GM12878 (cell line): ENCODE measurements around the gene CERKL. TPM values are rescaled to one million over a fixed set of nuclear protein-coding genes. Genes with fewer than 3 reads are reported as not detected.

ENCODE experiments used
- BRCA1 ChIP-seq: IDR thresholded peaks from 2 replicates; pipeline ENCODE4 v1.6.1; 2011; ENCODE audit warnings: low read depth, low read length, improper control_type of control experiment
- GATAD2B ChIP-seq: fragments of 450-650 bp; conservative IDR thresholded peaks from 2 replicates; pipeline ENCODE4 v1.6.1; 2017; ENCODE audit warnings: low read depth, mild to moderate bottlenecking, moderate library complexity
- KDM1A ChIP-seq: fragments of 200-600 bp; sonication (generic); IDR thresholded peaks from 2 replicates; pipeline ENCODE4 v1.6.1; 2016; ENCODE audit warnings: borderline replicate concordance
- NFYA ChIP-seq: IDR thresholded peaks from 2 replicates; pipeline ENCODE4 v1.6.1; 2011; ENCODE audit warnings: low read depth, mild to moderate bottlenecking, low read length, improper control_type of control experiment, borderline replicate concordance
- POLR2AphosphoS5 ChIP-seq: IDR thresholded peaks from 2 replicates; pipeline ENCODE4 v1.6.1; 2011; ENCODE audit warnings: mild to moderate bottlenecking, low read length, inconsistent platforms
- SREBF1 ChIP-seq: IDR thresholded peaks from 2 replicates; pipeline ENCODE4 v1.6.1; 2012; ENCODE audit warnings: mild to moderate bottlenecking, low read length
- ZNF384 ChIP-seq: IDR thresholded peaks from 2 replicates; pipeline ENCODE4 v1.6.1; 2012; ENCODE audit warnings: low read depth, mild to moderate bottlenecking, low read length, improper control_type of control experiment, borderline replicate concordance
- polyA plus RNA-seq, 11 experiments: library from polyadenylated mRNA; depleted of rRNA in 4 of 11; unstranded in 6 of 11; stranded (reverse) in 5 of 11; fragments of >200 nt; fragmentation: Nextera tagmentation in 4 of 11; fragmentation: Illumina TruSeq in 1 of 11; extraction: Ambion mirVana in 4 of 11; extraction: Trizol in 1 of 11; gene quantifications; 1 replicate in 1 of 11; 2 replicates in 10 of 11; pipeline versions ENCODE4 v1.2.1 to v1.2.3, GENCODE V29; 2011 to 2016; ENCODE audit warnings: inconsistent platforms in 2 of 11, missing spikeins in 2 of 11, low read depth in 1 of 11
- total RNA-seq, 4 experiments: library from RNA; depleted of rRNA in 3 of 4; stranded (reverse); fragments of >200 nt in 3 of 4; fragmentation: Illumina TruSeq in 1 of 4; extraction: Trizol in 1 of 4; gene quantifications; 2 replicates each; pipeline versions ENCODE4 v1.2.1 to v1.2.3, GENCODE V29; 2013 to 2021
- TF ChIP-seq, protein P1 (sequence below): fragments of 450-650 bp; IDR thresholded peaks from 2 replicates; pipeline ENCODE4 v1.6.1; 2016; ENCODE audit warnings: mild to moderate bottlenecking, moderate library complexity, borderline replicate concordance
- TF ChIP-seq, protein P2 (sequence below): fragments of 450-650 bp; IDR thresholded peaks from 2 replicates; pipeline ENCODE4 v1.6.1; 2018; ENCODE audit warnings: borderline replicate concordance, mild to moderate bottlenecking; ENCODE audit not compliant: partially characterized antibody

Gene CERKL
- total and polyA plus RNA-seq, 10 of the 15 experiments (the other 5 are each of a cell fraction or from before 2014, with no cell fraction given): 0.05 to 23.0 (median 6.0) TPM; not detected in 2

DNA sequence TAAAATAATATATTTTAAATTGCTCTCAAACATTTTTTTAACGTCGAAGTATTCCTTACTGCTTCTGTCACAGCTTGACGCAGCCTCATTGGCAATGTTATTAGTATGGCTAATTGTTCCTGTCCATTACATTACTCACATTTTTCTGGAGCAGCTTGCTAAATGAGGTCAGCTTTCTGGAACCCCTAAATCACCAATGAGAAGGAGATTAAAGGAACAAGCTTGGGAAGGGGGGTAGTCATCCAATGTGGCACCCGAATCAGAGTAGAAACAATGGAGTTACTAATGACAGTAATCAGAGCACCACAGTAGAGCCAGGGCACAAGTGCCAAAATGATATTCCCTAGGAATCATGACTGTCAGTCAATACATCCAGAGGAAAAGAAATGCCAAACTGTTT, 18.3 kb upstream of the CERKL start (continued):
- TF ChIP-seq, protein P1, sequence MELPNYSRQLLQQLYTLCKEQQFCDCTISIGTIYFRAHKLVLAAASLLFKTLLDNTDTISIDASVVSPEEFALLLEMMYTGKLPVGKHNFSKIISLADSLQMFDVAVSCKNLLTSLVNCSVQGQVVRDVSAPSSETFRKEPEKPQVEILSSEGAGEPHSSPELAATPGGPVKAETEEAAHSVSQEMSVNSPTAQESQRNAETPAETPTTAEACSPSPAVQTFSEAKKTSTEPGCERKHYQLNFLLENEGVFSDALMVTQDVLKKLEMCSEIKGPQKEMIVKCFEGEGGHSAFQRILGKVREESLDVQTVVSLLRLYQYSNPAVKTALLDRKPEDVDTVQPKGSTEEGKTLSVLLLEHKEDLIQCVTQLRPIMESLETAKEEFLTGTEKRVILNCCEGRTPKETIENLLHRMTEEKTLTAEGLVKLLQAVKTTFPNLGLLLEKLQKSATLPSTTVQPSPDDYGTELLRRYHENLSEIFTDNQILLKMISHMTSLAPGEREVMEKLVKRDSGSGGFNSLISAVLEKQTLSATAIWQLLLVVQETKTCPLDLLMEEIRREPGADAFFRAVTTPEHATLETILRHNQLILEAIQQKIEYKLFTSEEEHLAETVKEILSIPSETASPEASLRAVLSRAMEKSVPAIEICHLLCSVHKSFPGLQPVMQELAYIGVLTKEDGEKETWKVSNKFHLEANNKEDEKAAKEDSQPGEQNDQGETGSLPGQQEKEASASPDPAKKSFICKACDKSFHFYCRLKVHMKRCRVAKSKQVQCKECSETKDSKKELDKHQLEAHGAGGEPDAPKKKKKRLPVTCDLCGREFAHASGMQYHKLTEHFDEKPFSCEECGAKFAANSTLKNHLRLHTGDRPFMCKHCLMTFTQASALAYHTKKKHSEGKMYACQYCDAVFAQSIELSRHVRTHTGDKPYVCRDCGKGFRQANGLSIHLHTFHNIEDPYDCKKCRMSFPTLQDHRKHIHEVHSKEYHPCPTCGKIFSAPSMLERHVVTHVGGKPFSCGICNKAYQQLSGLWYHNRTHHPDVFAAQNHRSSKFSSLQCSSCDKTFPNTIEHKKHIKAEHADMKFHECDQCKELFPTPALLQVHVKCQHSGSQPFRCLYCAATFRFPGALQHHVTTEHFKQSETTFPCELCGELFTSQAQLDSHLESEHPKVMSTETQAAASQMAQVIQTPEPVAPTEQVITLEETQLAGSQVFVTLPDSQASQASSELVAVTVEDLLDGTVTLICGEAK: no peak
- TF ChIP-seq NFYA (no peak), BRCA1 (no peak), KDM1A (no peak), POLR2AphosphoS5 (no peak), GATAD2B (no peak), SREBF1 (no peak), ZNF384 (no peak)
- TF ChIP-seq, protein P2, sequence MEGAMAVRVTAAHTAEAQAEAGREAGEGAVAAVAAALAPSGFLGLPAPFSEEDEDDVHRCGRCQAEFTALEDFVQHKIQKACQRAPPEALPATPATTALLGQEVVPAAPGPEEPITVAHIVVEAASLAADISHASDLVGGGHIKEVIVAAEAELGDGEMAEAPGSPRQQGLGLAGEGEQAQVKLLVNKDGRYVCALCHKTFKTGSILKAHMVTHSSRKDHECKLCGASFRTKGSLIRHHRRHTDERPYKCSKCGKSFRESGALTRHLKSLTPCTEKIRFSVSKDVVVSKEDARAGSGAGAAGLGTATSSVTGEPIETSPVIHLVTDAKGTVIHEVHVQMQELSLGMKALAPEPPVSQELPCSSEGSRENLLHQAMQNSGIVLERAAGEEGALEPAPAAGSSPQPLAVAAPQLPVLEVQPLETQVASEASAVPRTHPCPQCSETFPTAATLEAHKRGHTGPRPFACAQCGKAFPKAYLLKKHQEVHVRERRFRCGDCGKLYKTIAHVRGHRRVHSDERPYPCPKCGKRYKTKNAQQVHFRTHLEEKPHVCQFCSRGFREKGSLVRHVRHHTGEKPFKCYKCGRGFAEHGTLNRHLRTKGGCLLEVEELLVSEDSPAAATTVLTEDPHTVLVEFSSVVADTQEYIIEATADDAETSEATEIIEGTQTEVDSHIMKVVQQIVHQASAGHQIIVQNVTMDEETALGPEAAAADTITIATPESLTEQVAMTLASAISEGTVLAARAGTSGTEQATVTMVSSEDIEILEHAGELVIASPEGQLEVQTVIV: no peak
